ENCODE measurements around the gene ABTB1.
A peak's percentile ranks its signal among the peaks of the same experiment; 100 is the strongest.
"Not testable (repeated sequence)": the region's sequence is repeated elsewhere in the genome, so short reads cannot be mapped to it uniquely, and the experiment has no call there.

ABTB1 gene

GRCh38 chr3:127671523-127672428 lies 976 bp upstream of the ABTB1 start:
- no peak for DNase-seq (ENCODE audit: low spot score)

DNA sequence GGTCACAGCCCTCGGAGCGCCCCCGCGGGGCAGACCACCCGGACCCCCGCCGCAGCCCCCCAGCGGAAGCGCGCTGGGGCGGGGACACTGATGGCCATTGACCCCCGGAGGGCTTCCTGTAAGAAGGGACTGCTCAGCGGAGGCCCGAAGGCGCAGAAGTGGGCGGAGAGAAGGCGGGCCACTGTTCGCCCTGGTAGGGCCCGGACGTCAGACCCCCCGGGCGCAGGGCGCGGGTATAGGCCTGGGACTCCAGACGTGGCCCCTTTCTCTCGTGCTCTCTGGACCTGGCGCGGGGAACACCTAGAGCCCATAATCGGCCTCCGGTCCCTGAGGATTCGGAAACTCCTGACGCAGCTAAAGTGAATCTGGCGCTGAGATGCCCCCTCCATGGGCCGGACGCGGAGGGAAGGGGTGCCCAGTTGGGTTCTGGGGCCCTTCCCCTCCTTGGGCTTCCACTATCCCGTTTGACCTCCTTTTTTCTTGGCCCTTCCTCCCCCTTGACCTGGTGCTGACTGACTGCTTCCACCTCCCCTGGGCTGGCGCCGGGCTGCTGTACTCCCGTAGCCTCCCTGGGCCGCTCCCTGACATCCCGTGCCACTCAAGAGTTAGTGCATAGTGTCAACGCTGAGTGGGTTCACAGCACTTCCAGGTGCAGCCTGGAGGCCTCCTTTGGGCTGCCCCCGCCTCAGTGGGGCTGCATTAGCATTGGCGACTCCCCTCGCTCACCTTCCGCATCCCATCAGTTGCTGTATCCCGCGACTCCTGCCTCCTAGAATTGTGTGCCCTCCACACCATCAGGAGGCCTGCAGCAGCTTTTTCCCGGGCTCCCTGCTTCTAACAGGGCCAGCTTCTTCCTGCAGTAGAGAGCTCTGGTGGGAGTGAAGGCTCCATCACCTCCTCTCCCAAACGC lies 694 bp downstream of the ABTB1 start:
- DNase-seq (ENCODE audit: low spot score): peak; percentile 56

DNA sequence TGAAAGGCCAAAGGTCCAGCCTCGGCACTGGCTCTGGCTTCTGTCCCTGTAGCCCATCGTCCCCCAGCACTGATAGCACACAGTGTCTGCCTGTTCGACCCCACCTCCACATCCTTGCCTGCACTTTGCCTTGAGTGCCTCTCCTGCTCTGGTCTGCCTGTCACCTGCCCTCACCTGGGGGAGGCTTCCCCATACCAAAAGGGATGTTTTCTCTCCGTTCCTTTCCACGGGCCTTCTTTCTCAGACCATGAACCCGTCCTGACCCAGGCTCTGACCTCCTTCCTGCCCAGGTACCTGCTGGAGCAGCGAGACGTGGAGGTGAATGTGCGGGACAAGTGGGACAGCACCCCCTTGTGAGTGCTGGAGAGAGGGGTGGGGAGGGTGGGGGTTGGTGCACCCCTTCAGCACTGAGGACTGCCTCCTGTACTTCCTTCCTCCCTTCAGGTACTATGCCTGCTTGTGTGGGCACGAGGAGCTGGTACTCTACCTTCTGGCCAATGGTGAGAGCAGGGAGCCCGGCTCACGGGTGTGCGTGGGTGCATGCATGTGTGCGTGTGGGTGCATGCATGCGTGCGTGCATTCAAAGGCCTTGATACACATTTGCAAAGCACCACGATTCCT lies 1.5 kb downstream of the ABTB1 start:
- DNase-seq (ENCODE audit: low spot score): no peak

- DNase-seq (ENCODE audit: low spot score): no peak
These were observed 2.0 kb downstream of the ABTB1 start for GRCh38 chr3:127674790-127675189.

GRCh38 chr3:127675651-127676391 lies 3.1 kb downstream of the ABTB1 start:
- no peak for DNase-seq (ENCODE audit: low spot score)

DNA sequence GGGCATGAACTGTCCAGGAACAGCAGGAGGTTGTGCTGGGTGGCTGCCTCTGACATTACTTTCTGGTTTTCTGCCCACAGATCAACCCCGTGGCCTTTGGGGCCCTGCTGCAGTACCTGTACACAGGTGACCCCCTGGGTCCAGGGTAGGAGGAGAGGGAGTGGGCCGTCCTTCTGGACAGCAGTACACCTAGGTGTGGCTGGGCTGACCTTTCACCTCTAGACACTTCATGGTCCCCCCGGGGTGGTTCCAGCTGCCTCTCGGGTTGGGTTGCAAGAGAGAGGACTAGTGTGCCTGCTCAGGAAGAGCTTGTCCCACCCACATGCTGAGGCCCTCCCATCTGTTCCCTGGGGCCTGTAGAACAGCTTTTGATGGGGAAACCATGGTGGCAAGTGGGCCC lies 3.7 kb downstream of the ABTB1 start:
- DNase-seq (ENCODE audit: low spot score): no peak

DNA sequence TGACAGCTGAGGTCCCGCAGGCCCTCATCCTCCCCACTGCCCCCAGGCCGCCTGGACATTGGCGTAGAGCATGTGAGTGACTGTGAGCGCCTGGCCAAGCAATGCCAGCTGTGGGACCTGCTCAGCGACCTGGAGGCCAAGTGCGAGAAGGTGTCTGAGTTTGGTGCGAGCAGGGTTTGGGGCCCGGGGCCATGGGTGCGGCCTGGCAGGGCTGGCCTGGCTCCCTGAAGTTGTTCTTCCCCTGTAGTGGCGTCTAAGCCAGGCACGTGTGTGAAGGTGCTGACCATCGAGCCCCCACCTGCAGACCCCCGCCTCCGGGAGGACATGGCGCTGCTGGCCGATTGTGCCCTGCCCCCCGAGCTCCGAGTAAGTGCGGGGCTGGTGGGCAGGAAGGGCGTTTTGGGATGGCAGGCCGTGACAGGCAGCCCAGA lies 4.2 kb downstream of the ABTB1 start:
- DNase-seq (ENCODE audit: low spot score): no peak

DNA sequence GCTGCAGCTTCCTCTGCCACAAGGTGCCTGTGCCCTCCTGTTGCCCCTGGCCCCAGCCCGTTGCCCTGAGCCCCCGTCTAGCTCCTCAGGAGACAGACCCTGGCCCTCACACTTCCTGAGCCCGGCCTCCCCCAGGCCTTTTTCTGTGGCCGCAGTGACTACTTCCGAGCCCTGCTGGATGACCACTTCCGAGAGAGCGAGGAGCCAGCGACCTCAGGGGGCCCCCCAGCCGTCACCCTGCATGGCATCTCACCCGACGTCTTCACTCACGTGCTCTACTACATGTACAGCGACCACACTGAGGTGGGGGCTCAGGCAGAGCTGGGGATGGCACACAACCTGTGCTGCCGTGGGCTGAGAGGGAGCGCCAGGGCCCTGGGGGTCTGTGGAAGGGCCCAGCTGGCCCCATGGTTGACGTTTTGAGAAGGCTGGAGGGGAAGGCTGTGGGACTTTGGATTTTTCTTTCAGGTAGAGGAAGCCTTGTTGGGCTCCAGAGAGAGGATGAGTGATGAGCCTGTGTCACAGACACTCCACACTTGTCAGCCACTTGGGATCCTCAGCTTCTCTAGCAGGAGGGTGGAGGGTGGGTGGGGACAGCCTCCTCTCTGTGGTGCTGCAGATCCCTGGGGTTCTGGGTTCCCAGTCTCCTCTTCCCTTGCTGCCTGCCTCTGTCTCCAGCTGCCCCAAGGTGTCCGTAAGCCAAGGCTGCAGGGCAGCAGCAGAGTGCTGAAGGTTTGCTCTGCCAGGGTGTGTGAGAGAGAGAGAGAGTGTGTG lies 5.0 kb downstream of the ABTB1 start:
- DNase-seq (ENCODE audit: low spot score): no peak

DNA sequence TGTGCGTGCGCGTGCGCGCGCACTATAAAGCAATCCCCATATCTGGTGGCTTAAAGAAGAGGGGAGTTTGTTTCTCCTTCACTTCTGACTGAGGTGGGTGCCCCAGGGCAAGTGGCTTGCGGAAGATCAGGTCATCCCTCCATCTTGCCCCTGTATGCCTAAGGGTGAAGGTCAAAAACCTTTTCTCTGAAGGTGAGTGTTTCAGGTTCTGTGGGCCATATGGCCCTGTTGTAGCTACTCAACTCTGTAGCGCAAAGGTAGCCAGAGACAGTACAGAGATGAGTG lies 5.5 kb downstream of the ABTB1 start:
- DNase-seq (ENCODE audit: low spot score): no peak

GRCh38 chr3:127678611-127679533 lies 6.1 kb downstream of the ABTB1 start:
- DNase-seq (ENCODE audit: low spot score): no peak

DNA sequence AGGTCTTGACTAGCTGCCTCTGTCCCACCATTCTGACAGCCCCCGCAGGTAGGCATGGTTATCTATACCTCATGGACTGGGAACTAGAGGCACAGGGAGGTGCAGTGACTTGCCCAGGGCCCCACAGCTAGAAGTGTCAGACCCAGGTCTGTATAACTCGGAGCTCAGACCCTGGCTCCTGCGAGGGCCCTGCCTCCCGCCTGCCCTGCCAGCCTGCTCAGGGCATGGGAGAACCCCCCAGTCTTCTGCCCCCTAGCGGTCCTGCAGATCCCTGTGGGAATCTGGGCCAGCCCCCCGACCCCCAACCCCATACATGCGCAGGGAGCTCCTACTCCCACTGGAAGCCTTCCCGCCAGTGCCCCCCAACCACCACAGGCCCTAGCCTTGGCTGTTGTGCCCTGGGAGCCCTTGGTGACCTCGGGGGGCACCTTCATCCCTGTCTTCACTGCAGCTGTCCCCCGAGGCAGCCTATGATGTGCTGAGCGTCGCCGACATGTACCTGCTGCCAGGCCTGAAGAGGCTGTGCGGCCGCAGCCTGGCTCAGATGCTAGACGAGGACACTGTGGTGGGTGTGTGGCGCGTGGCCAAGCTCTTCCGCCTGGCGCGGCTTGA lies 6.9 kb downstream of the ABTB1 start:
- DNase-seq (ENCODE audit: low spot score): no peak

DNA sequence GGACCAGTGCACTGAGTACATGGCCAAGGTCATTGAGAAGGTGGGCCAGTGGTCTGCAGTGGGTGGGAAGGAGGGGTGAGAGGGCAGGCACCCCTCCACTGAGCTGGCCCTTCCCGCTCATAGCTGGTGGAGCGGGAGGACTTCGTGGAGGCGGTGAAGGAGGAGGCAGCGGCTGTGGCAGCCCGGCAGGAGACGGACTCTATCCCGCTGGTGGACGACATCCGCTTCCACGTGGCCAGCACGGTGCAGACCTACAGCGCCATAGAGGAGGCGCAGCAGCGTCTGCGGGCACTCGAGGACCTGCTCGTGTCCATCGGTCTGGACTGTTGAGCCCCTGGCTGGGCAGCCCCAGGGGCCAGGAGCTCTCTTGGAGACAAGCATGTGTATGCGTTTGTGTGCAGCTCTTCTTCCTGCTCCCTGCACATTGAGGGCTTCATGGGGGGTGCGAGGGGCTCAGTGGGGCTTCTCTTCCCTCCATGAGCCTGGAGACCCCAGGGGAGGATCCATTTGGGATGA lies 7.5 kb downstream of the ABTB1 start:
- no peak for DNase-seq (ENCODE audit: low spot score)

DNA sequence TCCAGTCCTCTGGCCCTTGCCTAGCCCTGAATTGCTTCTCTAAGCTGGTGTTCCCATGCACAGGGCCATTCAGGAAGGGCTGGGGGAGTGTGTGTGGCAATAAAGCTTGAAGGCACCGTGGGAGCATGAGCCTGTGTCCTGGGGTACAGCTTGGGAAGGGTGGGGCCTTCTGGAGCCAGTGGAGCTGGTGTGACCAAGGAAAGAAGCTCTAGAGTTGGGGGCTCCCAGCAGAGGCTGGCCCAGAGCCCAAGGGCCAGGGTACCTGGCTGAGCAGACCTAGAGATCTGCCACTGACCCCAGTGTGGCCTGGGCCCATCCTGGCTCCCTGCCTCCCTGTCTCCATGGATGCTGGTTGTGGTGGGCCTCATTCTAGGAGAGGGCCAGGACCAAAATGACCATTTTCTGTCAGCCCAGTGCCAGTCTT lies 8.1 kb downstream of the ABTB1 start:
- DNase-seq (ENCODE audit: low spot score): no peak

- DNase-seq (ENCODE audit: low spot score): not testable (repeated sequence)
These were observed 9.4 kb downstream of the ABTB1 start for GRCh38 chr3:127682175-127682554.

GRCh38 chr3:127682561-127682960 lies 9.8 kb downstream of the ABTB1 start:
- DNase-seq (ENCODE audit: low spot score): no peak

- DNase-seq (ENCODE audit: low spot score): no peak
These were observed 12.3 kb downstream of the ABTB1 start for GRCh38 chr3:127684871-127685707.

- DNase-seq (ENCODE audit: low spot score): no peak
These were observed 13.2 kb downstream of the ABTB1 start for GRCh38 chr3:127685708-127686511.

DNA sequence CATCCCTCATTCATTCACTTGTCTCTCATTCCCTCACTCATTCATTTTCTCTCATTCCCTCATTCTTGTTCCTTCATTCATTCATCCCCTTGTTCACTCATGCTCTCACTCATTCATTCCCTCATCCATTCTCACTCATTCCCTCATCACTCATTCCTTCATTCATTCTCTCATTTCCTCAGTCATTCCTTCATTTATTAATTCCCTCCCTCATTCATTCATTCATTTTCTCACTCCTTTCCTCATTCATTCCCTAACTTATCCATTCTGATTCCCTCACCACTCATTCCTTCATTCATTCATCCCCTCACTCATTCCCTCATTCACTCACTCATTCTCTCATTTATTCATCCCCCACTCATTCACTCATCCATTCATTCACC lies 13.8 kb downstream of the ABTB1 start:
- no peak for DNase-seq (ENCODE audit: low spot score)
